Uterus (tissue), 4 donors: ENCODE measurements around the gene PFDN4. TPM values are rescaled to one million over a fixed set of nuclear protein-coding genes. Genes with fewer than 3 reads are reported as not detected.

Experiments used
- DNase-seq, 2 donors: peaks; one replicate each; pipeline ENCODE4 v3.0.0-alpha.2; 2019 to 2020
- H3K27ac ChIP-seq, 2 donors: fragments of 200-600 bp; sonication (generic); 1 replicate in 1 of 2; 2 replicates in 1 of 2; pipeline ENCODE4 v1.5.1; 2016 to 2018
- H3K27me3 ChIP-seq, 2 donors: fragments of 200-600 bp; sonication (generic); one replicate each; pipeline ENCODE4 v1.5.1; 2018 to 2019; ENCODE audit warnings: control low read depth in 1 of 2
- H3K36me3 ChIP-seq, 2 donors: fragments of 200-600 bp; sonication (generic); one replicate each; pipeline ENCODE4 v1.5.1; 2019; ENCODE audit warnings: control low read depth in 1 of 2
- H3K4me1 ChIP-seq, 2 donors: fragments of 200-600 bp; sonication (generic); one replicate each; pipeline ENCODE4 v1.5.1; 2018 to 2019; ENCODE audit warnings: control low read depth in 1 of 2
- H3K4me3 ChIP-seq, 2 donors: fragments of 200-600 bp; sonication (generic); 1 replicate in 1 of 2; 2 replicates in 1 of 2; pipeline ENCODE4 v1.5.1; 2018 to 2019; ENCODE audit warnings: mild to moderate bottlenecking in 1 of 2
- H3K9me3 ChIP-seq, 2 donors: fragments of 200-600 bp; sonication (generic); one replicate each; pipeline ENCODE4 v1.5.1; 2019; ENCODE audit warnings: control low read depth in 1 of 2
- CTCF ChIP-seq, 4 experiments: fragments of 200-600 bp in 2 of 4; fragments of 450-650 bp in 2 of 4; sonication (generic) in 2 of 4; IDR thresholded peaks; one replicate each; pipeline ENCODE4 v1.5.1; 2016 to 2019; ENCODE audit warnings: antibody characterized with exemption in 4 of 4, mild to moderate bottlenecking in 2 of 4, moderate library complexity in 1 of 4
- POLR2A ChIP-seq, 2 donors: fragments of 450-650 bp; IDR thresholded peaks; one replicate each; pipeline ENCODE4 v1.6.1; 2016; ENCODE audit warnings: antibody characterized with exemption in 2 of 2, mild to moderate bottlenecking in 1 of 2, moderate library complexity in 1 of 2
- intact Hi-C: fragments of 100-400 bp; cut with DNase I; formaldehyde crosslinking; loops from one replicate; pipeline ENCODE4 v1.15.1; 2023; ENCODE audit warnings: low total_unique reads
- total RNA-seq, 4 donors: library from RNA; depleted of rRNA in 3 of 4; stranded (reverse); fragments of >200 nt in 3 of 4; gene quantifications; one replicate each; pipeline versions ENCODE4 v1.1.0 to v1.2.4, GENCODE V29; 2014 to 2023
- donor health status: DM: yes; HTN: yes; CAD: no.

The PFDN4 gene
- total RNA-seq, 4 donors from 2014 or later, result 36.9 to 157 (median 124) TPM

- Histone ChIP-seq H3K9me3 (no peaks in the 10 kb centered on the region), H3K4me1 (peaks cover 0 to 11% of the 10 kb centered on the region in 2 donors), H3K27me3 (peaks cover 4 to 20% of the 10 kb centered on the region in 2 donors), H3K4me3 (no peak overlapping the region), H3K27ac (no peak overlapping the region), H3K36me3 (no peaks in the 10 kb centered on the region)
- intact Hi-C loops, result no loop called here
- no peak for DNase-seq
- TF ChIP-seq CTCF (IDR thresholded peaks at IDR 0.05) (no peak), POLR2A (IDR thresholded peaks at IDR 0.05) (no peak)
Observed at GRCh38 chr20:54170026-54170471, 37.8 kb upstream of the PFDN4 start.

DNA sequence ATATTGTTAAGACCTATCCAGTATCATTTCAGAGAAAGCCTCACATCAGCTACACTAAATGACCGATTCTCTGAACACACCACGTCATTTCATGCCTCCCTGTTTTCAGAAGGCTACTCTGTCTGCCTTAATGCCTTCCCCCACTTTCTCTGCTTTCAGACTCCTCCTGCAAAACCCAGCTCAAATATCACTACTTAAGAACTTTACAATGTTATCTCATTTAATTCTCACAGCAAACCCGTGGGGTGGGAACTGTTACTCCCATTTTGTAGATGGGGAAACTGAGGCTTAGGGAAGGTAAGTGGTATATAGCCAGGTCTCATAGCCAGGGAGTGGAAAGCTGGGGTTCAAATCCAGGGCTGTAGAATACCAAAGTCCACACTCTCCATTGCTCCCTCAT lies 36.9 kb upstream of the PFDN4 start:
- Histone ChIP-seq H3K27me3 (peaks cover 4 to 27% of the 10 kb centered on the region in 2 donors), H3K27ac (no peak overlapping the region), H3K9me3 (no peaks in the 10 kb centered on the region), H3K4me1 (peaks cover 0 to 11% of the 10 kb centered on the region in 2 donors), H3K4me3 (no peak overlapping the region), H3K36me3 (no peaks in the 10 kb centered on the region)
- no peak for DNase-seq
- intact Hi-C loops, result no loop called here
- no peak for TF ChIP-seq POLR2A (IDR thresholded peaks at IDR 0.05)

- Histone ChIP-seq H3K4me1 (peaks cover 0 to 11% of the 10 kb centered on the region in 2 donors), H3K27ac (no peak overlapping the region), H3K36me3 (no peaks in the 10 kb centered on the region), H3K27me3 (peaks cover 4 to 27% of the 10 kb centered on the region in 2 donors), H3K9me3 (no peaks in the 10 kb centered on the region), H3K4me3 (no peak overlapping the region)
- DNase-seq, result no peak
- no peak for TF ChIP-seq CTCF (IDR thresholded peaks at IDR 0.05)
- no peak for TF ChIP-seq POLR2A (IDR thresholded peaks at IDR 0.05)
- intact Hi-C loops, result no loop called here
Observed at GRCh38 chr20:54172532-54172855, 35.4 kb upstream of the PFDN4 start.

GRCh38 chr20:54172856-54173652 lies 34.8 kb upstream of the PFDN4 start:
- intact Hi-C loops, result no loop called here
- Histone ChIP-seq H3K9me3 (no peaks in the 10 kb centered on the region), H3K4me3 (no peak overlapping the region), H3K4me1 (peaks cover 0 to 11% of the 10 kb centered on the region in 2 donors), H3K27me3 (peaks cover 4 to 27% of the 10 kb centered on the region in 2 donors), H3K27ac (no peak overlapping the region), H3K36me3 (no peaks in the 10 kb centered on the region)
- DNase-seq, result no peak
- peak in 1 of 2 donors; percentile 11 for TF ChIP-seq POLR2A (IDR thresholded peaks at IDR 0.05)
- no peak for TF ChIP-seq CTCF (IDR thresholded peaks at IDR 0.05)

GRCh38 chr20:54173653-54174456 lies 34.0 kb upstream of the PFDN4 start, which contains the start of gene CYP24A1:
CYP24A1 (minus strand) TSS chr20:54173986; CDS start chr20:54173579, 407 bp downstream.
- Histone ChIP-seq H3K36me3 (no peaks in the 10 kb centered on the region), H3K27me3 (peaks cover 4 to 27% of the 10 kb centered on the region in 2 donors), H3K4me1 (peaks cover 0 to 11% of the 10 kb centered on the region in 2 donors), H3K27ac (no peak within 1 kb of the TSS), H3K9me3 (no peaks in the 10 kb centered on the region), H3K4me3 (no peak within 1 kb of the TSS)
- TF ChIP-seq CTCF (IDR thresholded peaks at IDR 0.05) (no peak), POLR2A (IDR thresholded peaks at IDR 0.05) (peak in 1 of 2 donors; percentile 41)
- no peak for DNase-seq
- intact Hi-C loops, result no loop called here
